MM.1S (cell line): Measurements from ENCODE around the gene OSBPL1A.

Experiments used
- CTCF ChIP-seq: fragments of 300-600 bp; sonication (generic); IDR thresholded peaks from 2 replicates; pipeline ENCODE4 v1.5.1; 2016; ENCODE audit warnings: antibody characterized with exemption, low read length, mixed read lengths
- EZH2 ChIP-seq: fragments of 300-600 bp; sonication (generic); optimal IDR thresholded peaks from 2 replicates; pipeline ENCODE3; 2017; ENCODE audit warnings: low read depth, mild to moderate bottlenecking, antibody characterized with exemption, low read length, mixed read lengths

- TF ChIP-seq CTCF: no peak
- no peak for TF ChIP-seq EZH2
Observed at GRCh38 chr18:24274837-24275236, 122.8 kb downstream of the OSBPL1A start.
